ENCODE results near the gene CNTRL.
"Not testable (repeated sequence)": the region's sequence is repeated elsewhere in the genome, so short reads cannot be mapped to it uniquely, and the experiment has no call there.

CNTRL gene

GRCh38 chr9:121073038-121073437, 1.7 kb upstream of the CNTRL start:
- DNase-seq: peak in 1 of 2 donors; percentile 28

- DNase-seq: peak in 1 of 2 donors; percentile 44
Observed at GRCh38 chr9:121075251-121076036, 689 bp downstream of the CNTRL start.

GRCh38 chr9:121082075-121082474, 7.3 kb downstream of the CNTRL start:
- no peak for DNase-seq

GRCh38 chr9:121085661-121086060, 10.9 kb downstream of the CNTRL start:
- no peak for DNase-seq

DNA sequence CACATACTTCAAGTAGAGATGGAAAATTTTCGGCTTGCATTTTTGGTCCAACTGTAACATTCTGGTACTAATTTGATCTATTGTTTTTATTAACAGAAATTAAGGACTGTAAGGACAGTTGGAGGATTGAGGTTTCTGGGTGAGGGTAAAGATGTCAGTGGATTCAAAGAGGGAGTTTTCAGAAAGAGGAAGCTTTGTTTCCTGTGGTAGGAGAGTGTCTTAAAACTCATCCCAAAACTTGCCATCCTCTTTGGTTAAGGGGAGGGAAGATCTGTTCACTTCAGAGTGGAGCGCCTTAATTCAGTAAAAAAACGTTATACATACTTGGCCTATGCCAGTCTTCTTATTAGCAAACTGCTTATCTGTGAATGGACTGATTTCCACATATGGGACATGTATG, 13.8 kb downstream of the CNTRL start:
- DNase-seq: no peak

DNA sequence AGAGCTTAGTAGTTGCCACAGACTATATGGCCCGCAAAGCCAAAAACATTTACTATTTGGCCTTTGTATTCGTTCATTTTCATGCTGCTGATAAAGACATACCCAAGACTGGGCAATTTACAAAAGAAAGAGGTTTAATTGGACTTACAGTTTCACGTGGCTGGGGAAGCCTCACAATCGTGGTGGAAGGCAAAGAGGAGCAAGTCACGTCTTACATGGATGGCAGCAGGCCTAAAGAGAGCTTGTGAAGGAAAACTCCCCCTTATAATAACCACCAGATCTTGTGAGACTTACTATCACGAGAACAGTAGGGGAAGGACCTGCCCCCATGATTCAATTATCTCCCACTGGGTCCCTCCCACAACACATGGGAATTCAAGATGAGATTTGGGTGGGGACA, 16.0 kb downstream of the CNTRL start:
- not testable (repeated sequence) for DNase-seq

- no peak for DNase-seq
Observed at GRCh38 chr9:121095057-121095456, 20.3 kb downstream of the CNTRL start.

- no peak for DNase-seq
Observed at GRCh38 chr9:121098567-121099198, 23.9 kb downstream of the CNTRL start.

GRCh38 chr9:121104054-121104453, 29.3 kb downstream of the CNTRL start:
- not testable (repeated sequence) for DNase-seq

DNA sequence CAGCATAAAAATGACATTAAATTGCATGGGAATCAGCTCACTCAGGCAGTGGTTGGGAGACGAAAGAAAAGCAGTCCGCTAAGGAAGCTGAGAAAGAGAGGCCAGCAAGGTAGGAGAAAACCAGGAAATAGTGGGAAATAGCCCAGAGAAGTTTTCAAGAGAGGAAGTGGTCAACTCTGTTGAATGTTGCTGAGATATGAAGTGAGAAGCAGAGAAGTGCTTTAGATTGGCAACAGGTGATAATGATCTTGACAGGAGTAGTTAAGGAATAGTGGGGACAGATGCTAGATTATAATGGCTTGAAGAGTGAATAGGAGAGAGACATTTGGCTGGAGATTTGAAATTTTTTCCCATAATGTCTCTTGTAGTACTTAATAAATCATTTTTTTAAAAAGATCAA, 30.8 kb downstream of the CNTRL start:
- DNase-seq: no peak

DNA sequence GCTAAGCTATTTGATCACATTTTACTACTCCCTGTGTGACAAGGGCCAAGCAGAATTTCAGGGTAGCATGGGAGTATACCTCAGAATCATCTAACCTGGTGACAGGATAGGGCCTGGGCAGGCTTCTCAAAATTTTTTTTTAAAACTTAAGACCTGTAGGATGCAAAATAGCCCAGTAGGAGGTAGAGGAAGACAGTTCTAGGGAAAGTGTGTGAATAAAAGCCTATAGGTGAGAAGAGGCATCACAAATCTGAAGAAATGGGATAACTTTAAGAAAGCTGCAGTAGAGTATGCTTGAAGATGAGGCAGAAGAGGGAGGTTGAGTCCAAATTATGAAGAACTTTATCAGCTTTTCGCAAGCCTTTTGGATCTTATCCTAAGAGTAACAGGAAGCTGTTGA, 32.3 kb downstream of the CNTRL start:
- no peak for DNase-seq

GRCh38 chr9:121107881-121108280, 33.1 kb downstream of the CNTRL start:
- DNase-seq: no peak

- DNase-seq: no peak
Observed at GRCh38 chr9:121115466-121115865, 40.7 kb downstream of the CNTRL start.

GRCh38 chr9:121118266-121118665, 43.5 kb downstream of the CNTRL start:
- no peak for DNase-seq

- no peak for DNase-seq
Observed at GRCh38 chr9:121120386-121120785, 45.6 kb downstream of the CNTRL start.

DNA sequence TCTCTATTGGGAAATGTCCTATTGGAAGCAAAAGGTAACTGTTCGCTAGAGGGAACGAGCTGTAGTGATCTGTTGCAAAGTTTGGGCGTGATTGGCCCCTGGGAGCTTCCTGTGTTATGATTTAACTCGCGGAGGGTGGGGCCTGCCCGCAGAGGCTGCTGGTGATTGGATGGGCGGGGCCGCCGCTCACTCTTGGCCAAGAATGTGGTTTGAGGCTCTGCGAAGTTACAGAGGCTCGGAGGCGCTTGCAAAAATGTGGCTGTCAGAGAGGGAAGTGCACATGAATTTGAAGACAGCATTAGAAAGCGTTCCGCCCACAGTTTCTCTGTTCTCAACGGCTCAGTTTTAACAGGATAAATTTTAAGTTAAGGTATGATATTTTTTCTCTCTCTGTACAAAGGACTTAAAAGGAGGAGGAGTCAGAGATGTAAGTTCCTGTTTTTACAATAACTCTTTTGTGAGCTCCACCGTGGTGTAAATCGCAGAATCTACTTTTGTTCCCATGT, 46.9 kb downstream of the CNTRL start:
- peak; percentile 89 to 91 for DNase-seq

- no peak for DNase-seq
Observed at GRCh38 chr9:121122246-121123032, 47.7 kb downstream of the CNTRL start.

DNA sequence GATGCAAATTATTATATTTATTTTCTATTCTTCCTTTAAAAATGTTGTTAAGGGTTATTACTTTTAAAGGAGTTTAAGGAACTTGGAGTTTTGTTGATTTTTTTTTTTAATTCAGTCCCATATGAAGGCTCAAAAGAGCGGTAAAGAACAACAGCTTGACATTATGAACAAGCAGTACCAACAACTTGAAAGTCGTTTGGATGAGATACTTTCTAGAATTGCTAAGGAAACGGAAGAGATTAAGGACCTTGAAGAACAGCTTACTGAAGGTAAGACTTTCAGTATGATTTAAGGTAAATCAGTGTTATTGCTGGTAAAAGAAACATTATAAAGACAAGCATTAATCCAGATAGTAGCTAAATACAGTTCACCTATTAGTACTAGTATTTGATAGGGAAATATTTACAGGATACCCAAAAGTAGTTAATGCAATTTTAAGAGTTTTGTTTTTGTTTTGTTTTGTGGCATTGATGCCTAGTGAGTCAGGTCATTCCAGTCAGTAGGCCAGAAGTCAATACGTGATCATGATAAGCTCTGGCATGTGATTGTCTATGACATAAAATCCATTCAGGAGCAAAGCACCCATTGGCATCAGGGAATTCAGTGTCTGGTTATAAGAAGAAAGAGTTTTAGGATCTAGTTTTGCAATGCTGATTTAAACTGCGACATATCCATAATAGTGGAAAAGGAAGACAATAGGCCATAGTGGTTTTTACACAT, 49.2 kb downstream of the CNTRL start:
- no peak for DNase-seq

- no peak for DNase-seq
Observed at GRCh38 chr9:121125590-121125989, 50.8 kb downstream of the CNTRL start.

DNA sequence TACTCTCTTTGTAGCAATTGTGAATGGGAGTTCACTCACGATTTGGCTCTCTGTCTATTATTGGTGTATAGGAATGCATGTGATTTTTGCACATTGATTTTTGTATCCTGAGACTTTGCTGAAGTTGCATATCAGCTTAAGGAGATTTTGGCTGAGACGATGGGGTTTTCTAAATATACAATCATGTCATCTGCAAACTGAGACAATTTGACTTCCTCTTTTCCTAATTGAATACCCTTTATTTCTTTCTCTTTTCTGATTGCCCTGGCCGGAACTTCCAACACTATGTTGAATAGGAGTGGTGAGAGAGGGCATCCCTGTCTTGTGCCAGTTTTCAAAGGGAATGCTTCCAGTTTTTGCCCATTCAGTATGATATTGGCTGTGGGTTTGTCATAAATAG, 54.6 kb downstream of the CNTRL start:
- DNase-seq: not testable (repeated sequence)

DNA sequence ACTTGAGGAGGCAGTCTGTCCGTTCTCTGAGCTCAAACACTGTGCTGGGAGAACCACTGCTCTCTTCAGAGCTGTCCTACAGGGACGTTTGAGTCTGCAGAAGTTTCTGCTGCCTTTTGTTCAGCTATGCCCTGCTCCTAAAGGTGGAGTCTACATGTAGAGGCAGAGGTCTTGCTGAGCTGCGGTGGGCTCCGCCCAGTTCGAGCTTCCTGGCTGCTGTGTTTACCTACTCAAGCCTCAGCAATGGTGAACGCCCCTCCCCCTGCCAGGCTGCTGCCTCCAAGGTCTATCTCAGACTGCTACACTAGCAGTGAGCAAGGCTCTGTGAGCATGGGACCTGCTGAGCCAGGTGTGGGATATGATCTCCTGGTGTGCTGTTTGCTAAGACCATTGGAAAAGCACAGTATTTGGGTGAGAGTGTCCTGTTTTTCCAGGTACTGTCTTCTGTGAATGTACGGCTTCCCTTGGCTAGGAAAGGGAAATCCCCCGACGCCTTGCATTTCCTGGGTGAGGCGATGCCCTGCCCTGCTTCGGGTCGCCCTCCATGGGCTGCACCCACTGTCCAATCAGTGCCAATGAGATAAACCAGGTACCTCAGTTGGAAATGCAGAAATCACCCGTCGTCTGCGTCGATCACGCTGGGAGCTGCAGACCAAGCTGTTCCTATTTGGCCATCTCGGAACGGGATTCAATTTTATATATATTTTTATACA, 58.5 kb downstream of the CNTRL start:
- DNase-seq: no peak

DNA sequence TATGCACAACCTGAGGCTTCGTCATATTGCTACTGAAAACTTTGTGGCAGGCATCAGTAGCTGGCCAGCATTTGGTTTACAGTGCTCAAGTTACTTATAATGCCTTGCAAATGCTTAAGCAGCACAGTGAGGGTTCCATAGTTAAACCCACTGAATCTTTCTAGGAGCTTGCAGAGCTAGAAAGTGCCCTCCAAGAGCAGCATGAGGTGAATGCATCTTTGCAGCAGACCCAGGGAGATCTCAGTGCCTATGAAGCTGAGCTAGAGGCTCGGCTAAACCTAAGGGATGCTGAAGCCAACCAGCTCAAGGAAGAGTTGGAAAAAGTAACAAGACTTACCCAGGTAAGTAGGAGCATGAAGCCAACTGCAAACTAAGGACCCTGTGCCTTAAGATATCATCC, 60.9 kb downstream of the CNTRL start:
- no peak for DNase-seq
